ENCODE measurements around the gene SORCS3. TPM values are rescaled to one million over a fixed set of nuclear protein-coding genes. Genes with fewer than 3 reads are reported as not detected.

SORCS3 gene
- total RNA-seq, 1 experiment from 2014 or later, result not detected

- no peak for TF ChIP-seq ZNF274 (IDR thresholded peaks at IDR 0.05; ENCODE audit: low read depth, low read length)
- no peak for TF ChIP-seq EZH2phosphoT487 (IDR thresholded peaks at IDR 0.05; ENCODE audit: borderline replicate concordance)
- no peak for TF ChIP-seq YY1 (IDR thresholded peaks at IDR 0.05; ENCODE audit: extremely low read depth, insufficient replicate concordance, low read depth, low read length)
- TF ChIP-seq EGR1 (IDR thresholded peaks at IDR 0.05; ENCODE audit: low read depth), result no peak
- no peak for TF ChIP-seq MAX (IDR thresholded peaks at IDR 0.05)
- no peak for TF ChIP-seq ZBTB33 (IDR thresholded peaks at IDR 0.05; ENCODE audit: extremely low read depth, insufficient replicate concordance, low read length)
- no peak for TF ChIP-seq POLR2A (IDR thresholded peaks at IDR 0.05; ENCODE audit: borderline replicate concordance, extremely low read depth, insufficient read depth, insufficient read length)
- no peak for TF ChIP-seq CTCF (IDR thresholded peaks at IDR 0.05 in 2 of 3, conservative IDR thresholded peaks at IDR 0.05 in 1 of 3; ENCODE audit: borderline replicate concordance in 1 of 3, insufficient read depth in 1 of 3, low read depth in 2 of 3, low read length in 2 of 3)
- TF ChIP-seq ZFX (IDR thresholded peaks at IDR 0.05), result no peak
- no peak for TF ChIP-seq SIN3A (IDR thresholded peaks at IDR 0.05; ENCODE audit: low read depth)
- no peak for TF ChIP-seq SP1 (IDR thresholded peaks at IDR 0.05; ENCODE audit: low read depth)
- Histone ChIP-seq H3K27me3 (ENCODE audit: insufficient read depth, low read length) (peaks cover 13% of the 10 kb centered on the region), H3K9me2 (ENCODE audit: insufficient read depth) (no peaks in the 10 kb centered on the region), H3K27ac (ENCODE audit: low read depth, low read length) (no peak overlapping the region), H3K9ac (ENCODE audit: low read length) (no peak overlapping the region), H3K4me1 (ENCODE audit: control insufficient read depth in 1 of 2, insufficient read depth in 2 of 2, low read length in 2 of 2) (peaks cover 0 to 13% of the 10 kb centered on the region in 2 experiments; a peak in 2 of 4 replicates), H2AFZ (ENCODE audit: low read depth, low read length, poor library complexity, severe bottlenecking) (no peak overlapping the region), H3K9me3 (ENCODE audit: control insufficient read depth in 1 of 2, insufficient read depth in 1 of 2, low read depth in 1 of 2, low read length in 2 of 2) (no peaks in the 10 kb centered on the region), H3K4me2 (ENCODE audit: low read length) (no peak overlapping the region), H4K20me1 (ENCODE audit: insufficient read depth) (no peaks in the 10 kb centered on the region), H3K4me3 (replicated peaks in 1 of 2; ENCODE audit: low read depth in 1 of 2, low read length in 2 of 2) (no peak overlapping the region), H3K79me2 (ENCODE audit: insufficient read depth, low read length) (no peaks in the 10 kb centered on the region), H3K36me3 (ENCODE audit: control insufficient read depth in 1 of 2, insufficient read depth in 2 of 2, low read length in 2 of 2) (no peaks in the 10 kb centered on the region)
- BruUV-seq (replicated peaks), result no TSS peak
- ChIA-PET RAD21 (ENCODE audit: low non-redundant PET in 1 of 2, low total read pairs in 2 of 2, uncharacterized antibody in 2 of 2, unreplicated experiment in 2 of 2) (no interaction called here), POLR2A (no interaction called here), CTCF (no interaction called here)
- intact Hi-C loops (cut with micrococcal nuclease), result no loop called here
- DNase-seq (ENCODE audit: low read depth, low spot score), result no peak
- no peak for ATAC-seq
Observed at GRCh38 chr10:104816501-104816900, 175.4 kb downstream of the SORCS3 start.
